Kidney epithelial cell (primary cell): ENCODE data around the gene WDHD1. TPM values are rescaled to one million over a fixed set of nuclear protein-coding genes. Genes with fewer than 3 reads are reported as not detected.
A peak's percentile ranks its signal among the peaks of the same experiment; 100 is the strongest.
"Not testable (repeated sequence)": the region's sequence is repeated elsewhere in the genome, so short reads cannot be mapped to it uniquely, and the experiment has no call there.

Experiments
- DNase-seq: peaks from one replicate; pipeline ENCODE4 v3.0.0-alpha.2; 2010; ENCODE audit warnings: low read depth
- H3K27me3 ChIP-seq: 2 replicates; pipeline ENCODE4 v1.6.0; 2011; ENCODE audit warnings: low read length; ENCODE audit not compliant: control insufficient read depth, insufficient read depth
- H3K36me3 ChIP-seq: 2 replicates; pipeline ENCODE4 v1.5.1; 2011; ENCODE audit warnings: low read length; ENCODE audit not compliant: control insufficient read depth, insufficient read depth
- H3K4me3 ChIP-seq: 2 replicates; pipeline ENCODE4 v1.5.1; 2011; ENCODE audit warnings: low read depth, mild to moderate bottlenecking, control low read depth, low read length
- CTCF ChIP-seq: IDR thresholded peaks from 2 replicates; pipeline ENCODE4 v1.5.1; 2011; ENCODE audit warnings: mild to moderate bottlenecking, moderate library complexity, low read length, control low read depth, inconsistent platforms; ENCODE audit not compliant: insufficient read depth, poor library complexity, severe bottlenecking
- total RNA-seq: library from RNA; depleted of rRNA; stranded (reverse); fragments of >200 nt; gene quantifications from 2 replicates; pipeline ENCODE4 v1.2.3, GENCODE V29; 2015

Gene WDHD1
- total RNA-seq, 1 donor from 2014 or later, result 8.0 TPM

- DNase-seq, result no peak
- no peaks in the 10 kb centered on the region for H3K36me3 ChIP-seq
- no peak for TF ChIP-seq CTCF
- H3K4me3 ChIP-seq, result no peak overlapping the region
- no peaks in the 10 kb centered on the region for H3K27me3 ChIP-seq
Observed at GRCh38 chr14:54899573-54899972, 127.3 kb downstream of the WDHD1 start.

- DNase-seq, H3K4me3 ChIP-seq, H3K36me3 ChIP-seq, H3K27me3 ChIP-seq: not testable (repeated sequence)
Observed at GRCh38 chr14:54897809-54898555, 128.9 kb downstream of the WDHD1 start.

GRCh38 chr14:54895683-54896082 lies 131.2 kb downstream of the WDHD1 start:
- Histone ChIP-seq H3K36me3 (no peaks in the 10 kb centered on the region), H3K4me3 (no peak overlapping the region), H3K27me3 (no peaks in the 10 kb centered on the region)
- DNase-seq, result no peak
- TF ChIP-seq CTCF, result no peak

GRCh38 chr14:54894995-54895394 lies 131.9 kb downstream of the WDHD1 start:
- no peaks in the 10 kb centered on the region for H3K27me3 ChIP-seq
- no peak for TF ChIP-seq CTCF
- DNase-seq, result no peak
- no peak overlapping the region for H3K4me3 ChIP-seq
- H3K36me3 ChIP-seq, result no peaks in the 10 kb centered on the region

GRCh38 chr14:54893151-54893760 lies 133.6 kb downstream of the WDHD1 start:
- Histone ChIP-seq H3K27me3 (no peaks in the 10 kb centered on the region), H3K36me3 (no peaks in the 10 kb centered on the region), H3K4me3 (no peak overlapping the region)
- peak; percentile 38 for DNase-seq
- TF ChIP-seq CTCF, result peak; percentile 63

GRCh38 chr14:54891471-54892245 lies 135.2 kb downstream of the WDHD1 start:
- TF ChIP-seq CTCF, result no peak
- Histone ChIP-seq H3K4me3 (no peak overlapping the region), H3K36me3 (no peaks in the 10 kb centered on the region), H3K27me3 (no peaks in the 10 kb centered on the region)
- DNase-seq, result no peak
